ENCODE measurements around the gene ROR2. TPM values are rescaled to one million over a fixed set of nuclear protein-coding genes. Genes with fewer than 3 reads are reported as not detected.

ROR2 gene
- total RNA-seq, 1 experiment from 2014 or later = not detected

GRCh38 chr9:91736898-91737601 lies 213.0 kb downstream of the ROR2 start:
- no peaks in the 10 kb centered on the region for H3K9me3 ChIP-seq (replicated peaks)
- H3K4me1 ChIP-seq = no peaks in the 10 kb centered on the region
- H3K4me3 ChIP-seq = no peak overlapping the region
- peaks cover 4% of the 10 kb centered on the region; the same call in 1 of the 2 replicates for H3K27me3 ChIP-seq
- no peak overlapping the region for H3K27ac ChIP-seq
- no peak for DNase-seq
- H3K36me3 ChIP-seq = no peaks in the 10 kb centered on the region

GRCh38 chr9:91736311-91736710 lies 213.7 kb downstream of the ROR2 start:
- H3K4me3 ChIP-seq = no peak overlapping the region
- no peak for DNase-seq
- no peak overlapping the region for H3K27ac ChIP-seq
- H3K9me3 ChIP-seq (replicated peaks) = no peaks in the 10 kb centered on the region
- H3K4me1 ChIP-seq = no peaks in the 10 kb centered on the region
- H3K36me3 ChIP-seq = no peaks in the 10 kb centered on the region
- peaks cover 4% of the 10 kb centered on the region; the same call in 1 of the 2 replicates for H3K27me3 ChIP-seq

- H3K9me3 ChIP-seq (replicated peaks) = no peaks in the 10 kb centered on the region
- H3K4me3 ChIP-seq = no peak overlapping the region
Observed at GRCh38 chr9:91735049-91735448, 215.0 kb downstream of the ROR2 start.

GRCh38 chr9:91734371-91734981 lies 215.6 kb downstream of the ROR2 start:
- Histone ChIP-seq H3K27ac (no peak overlapping the region), H3K27me3 (peaks cover 9% of the 10 kb centered on the region; the same call in 1 of the 2 replicates), H3K4me3 (no peak overlapping the region), H3K4me1 (no peaks in the 10 kb centered on the region), H3K9me3 (replicated peaks) (no peaks in the 10 kb centered on the region), H3K36me3 (no peaks in the 10 kb centered on the region)
- DNase-seq = peak; percentile 44 to 65

More at GRCh38 chr9:91735049-91735448, 215.0 kb downstream of the ROR2 start:
- Histone ChIP-seq H3K36me3 (no peaks in the 10 kb centered on the region), H3K4me1 (no peaks in the 10 kb centered on the region), H3K27ac (no peak overlapping the region), H3K27me3 (peaks cover 6% of the 10 kb centered on the region; the same call in 1 of the 2 replicates)
- DNase-seq = no peak

GRCh38 chr9:91733006-91733624 lies 216.9 kb downstream of the ROR2 start:
- Histone ChIP-seq H3K9me3 (replicated peaks) (no peaks in the 10 kb centered on the region), H3K36me3 (no peaks in the 10 kb centered on the region), H3K4me1 (no peaks in the 10 kb centered on the region), H3K27ac (no peak overlapping the region), H3K4me3 (no peak overlapping the region), H3K27me3 (peaks cover 9% of the 10 kb centered on the region)
- no peak for DNase-seq

GRCh38 chr9:91732187-91733005 lies 217.6 kb downstream of the ROR2 start:
- Histone ChIP-seq H3K4me1 (no peaks in the 10 kb centered on the region), H3K36me3 (no peaks in the 10 kb centered on the region), H3K27me3 (peaks cover 9% of the 10 kb centered on the region), H3K4me3 (no peak overlapping the region), H3K9me3 (replicated peaks) (no peaks in the 10 kb centered on the region), H3K27ac (no peak overlapping the region)
- DNase-seq = no peak

GRCh38 chr9:91730806-91731205 lies 219.2 kb downstream of the ROR2 start:
- no peaks in the 10 kb centered on the region for H3K9me3 ChIP-seq (replicated peaks)
- H3K36me3 ChIP-seq = no peaks in the 10 kb centered on the region
- H3K27ac ChIP-seq = no peak overlapping the region
- H3K4me1 ChIP-seq = no peaks in the 10 kb centered on the region
- no peak for DNase-seq
- no peak overlapping the region for H3K4me3 ChIP-seq
- peaks cover 9% of the 10 kb centered on the region for H3K27me3 ChIP-seq

- H3K4me3 ChIP-seq = no peak overlapping the region
- no peaks in the 10 kb centered on the region for H3K9me3 ChIP-seq (replicated peaks)
- H3K4me1 ChIP-seq = no peaks in the 10 kb centered on the region
- H3K27me3 ChIP-seq = peaks cover 13% of the 10 kb centered on the region
- no peaks in the 10 kb centered on the region for H3K36me3 ChIP-seq
- DNase-seq = no peak
- no peak overlapping the region for H3K27ac ChIP-seq
Observed at GRCh38 chr9:91729558-91729842, 220.5 kb downstream of the ROR2 start.

- Histone ChIP-seq H3K27me3 (peaks cover 13% of the 10 kb centered on the region), H3K4me3 (no peak overlapping the region), H3K4me1 (no peaks in the 10 kb centered on the region), H3K9me3 (replicated peaks) (no peaks in the 10 kb centered on the region), H3K36me3 (no peaks in the 10 kb centered on the region), H3K27ac (no peak overlapping the region)
- no peak for DNase-seq
Observed at GRCh38 chr9:91727972-91728371, 222.1 kb downstream of the ROR2 start.

GRCh38 chr9:91727316-91727861 lies 222.6 kb downstream of the ROR2 start:
- peak in 1 of 2 experiments; percentile 66 for DNase-seq
- no peaks in the 10 kb centered on the region for H3K9me3 ChIP-seq (replicated peaks)
- H3K4me3 ChIP-seq = no peak overlapping the region
- H3K27ac ChIP-seq = no peak overlapping the region
- H3K4me1 ChIP-seq = no peaks in the 10 kb centered on the region
- H3K27me3 ChIP-seq = peaks cover 13% of the 10 kb centered on the region
- H3K36me3 ChIP-seq = no peaks in the 10 kb centered on the region

- H3K4me3 ChIP-seq = no peak overlapping the region
- H3K9me3 ChIP-seq (replicated peaks) = no peaks in the 10 kb centered on the region
- no peaks in the 10 kb centered on the region for H3K4me1 ChIP-seq
- peaks cover 16% of the 10 kb centered on the region for H3K27me3 ChIP-seq
- DNase-seq = no peak
- no peaks in the 10 kb centered on the region for H3K36me3 ChIP-seq
- no peak overlapping the region for H3K27ac ChIP-seq
Observed at GRCh38 chr9:91726406-91727100, 223.5 kb downstream of the ROR2 start.

- no peak for DNase-seq
Observed at GRCh38 chr9:91725651-91726050, 224.4 kb downstream of the ROR2 start.

GRCh38 chr9:91724609-91725505 lies 225.2 kb downstream of the ROR2 start:
- Histone ChIP-seq H3K9me3 (replicated peaks) (no peaks in the 10 kb centered on the region), H3K36me3 (no peaks in the 10 kb centered on the region), H3K4me3 (no peak overlapping the region), H3K4me1 (no peaks in the 10 kb centered on the region), H3K27ac (no peak overlapping the region), H3K27me3 (peaks cover 10% of the 10 kb centered on the region)
- no peak for DNase-seq

More at GRCh38 chr9:91725651-91726050, 224.4 kb downstream of the ROR2 start:
- no peak overlapping the region for H3K27ac ChIP-seq
- H3K9me3 ChIP-seq (replicated peaks) = no peaks in the 10 kb centered on the region
- H3K27me3 ChIP-seq = peaks cover 14% of the 10 kb centered on the region
- no peaks in the 10 kb centered on the region for H3K36me3 ChIP-seq
- no peak overlapping the region for H3K4me3 ChIP-seq
- H3K4me1 ChIP-seq = no peaks in the 10 kb centered on the region

Data from SJCRH30 (cell line).